Pancreas (tissue), 10 donors: ENCODE results near the gene SGMS2. TPM values are rescaled to one million over a fixed set of nuclear protein-coding genes. Genes with fewer than 3 reads are reported as not detected.
A peak's percentile ranks its signal among the peaks of the same experiment; 100 is the strongest.

Experiments used
- ATAC-seq, 4 donors: fragments of 200-7000 bp; cut with Tn5 transposase; one replicate each; pipeline versions ENCODE4 v1.8.0 to v1.9.1; 2020; ENCODE audit warnings: mild to moderate bottlenecking in 4 of 4, moderate library complexity in 4 of 4
- DNase-seq, 6 donors: peaks; one replicate each; pipeline ENCODE4 v3.0.0-alpha.2; 2020
- FAIRE-seq: peaks from 2 replicates; lab custom pipeline; 2012; peaks lifted over from hg19 to GRCh38; lab: Jason Lieb, UNC
- H3K27ac ChIP-seq, 4 donors: fragments of 200-600 bp; sonication (generic); 1 replicate in 3 of 4; 2 replicates in 1 of 4; pipeline versions ENCODE4 v1.5.0 to v1.8.0; 2020
- H3K27me3 ChIP-seq, 4 donors: fragments of 200-600 bp; one replicate each; pipeline ENCODE4 v1.8.0; 2021
- H3K36me3 ChIP-seq, 3 donors: fragments of 200-600 bp; sonication (generic) in 1 of 3; one replicate each; pipeline versions ENCODE4 v1.5.0 to v1.8.0; 2020 to 2021
- H3K4me1 ChIP-seq, 3 donors: fragments of 200-600 bp; one replicate each; pipeline ENCODE4 v1.8.0; 2021
- H3K4me3 ChIP-seq, 4 donors: fragments of 200-600 bp; sonication (generic) in 2 of 4; one replicate each; pipeline versions ENCODE4 v1.5.0 to v1.8.0; 2020 to 2021
- H3K9me3 ChIP-seq, 4 donors: fragments of 200-600 bp; one replicate each; pipeline ENCODE4 v1.8.0; 2021
- WGBS, 2 donors: extraction: QIAGEN DNeasy Blood & Tissue Kit; methylation state at CpG; one replicate each; pipeline ENCODE4 v1.1.7; 2013; 5-methylcytosine and 5-hydroxymethylcytosine counted together
- intact Hi-C, 3 donors: fragments of 100-400 bp; cut with DNase I; formaldehyde crosslinking; loops; one replicate each; pipeline versions ENCODE4 v1.11.1 to v1.14.2; 2022
- polyA plus RNA-seq, 2 donors: library from polyadenylated mRNA; stranded (reverse); fragments of 200-250 nt; gene quantifications; one replicate each; pipeline ENCODE4 v1.2.3, GENCODE V29; 2013
- total RNA-seq, 6 donors: library from RNA; stranded (reverse); fragmentation: NEBNext Ultra II Directional in 4 of 6; extraction: Animal tissue kit (Norgen Biotek cat#: 25700) in 4 of 6; gene quantifications; one replicate each; pipeline versions ENCODE4 v1.2.1 to v1.2.4, GENCODE V29; 2021 to 2023
- TF ChIP-seq, protein P1 (sequence below), 4 donors: fragments of 200-600 bp; sonication (generic) in 3 of 4; IDR thresholded peaks; one replicate each; pipeline versions ENCODE4 v1.5.0 to v1.8.0; 2021; ENCODE audit warnings: antibody characterized with exemption in 4 of 4
- donor health status: healthy with polysubstance abuse.
- donor health status: DM: no; HTN: no; CAD: no; lungs with moderate emphysema.
- donor health status: DM: no; HTN: no; CAD: no.
- donor health status: control.
- donor health status: control.
- donor health status: Bipolar disorder and iron deficiency.
- donor health status: DM: yes; HTN: yes; CAD: no.
- donor health status: DM: no; HTN: no; CAD: no.
- donor health status: DM: no; HTN: no; CAD: no.
- donor health status: DM: yes; HTN: yes; CAD: no.

The SGMS2 gene
- total and polyA plus RNA-seq, 8 donors = 1.6 to 25.4 (median 12.6) TPM

DNA sequence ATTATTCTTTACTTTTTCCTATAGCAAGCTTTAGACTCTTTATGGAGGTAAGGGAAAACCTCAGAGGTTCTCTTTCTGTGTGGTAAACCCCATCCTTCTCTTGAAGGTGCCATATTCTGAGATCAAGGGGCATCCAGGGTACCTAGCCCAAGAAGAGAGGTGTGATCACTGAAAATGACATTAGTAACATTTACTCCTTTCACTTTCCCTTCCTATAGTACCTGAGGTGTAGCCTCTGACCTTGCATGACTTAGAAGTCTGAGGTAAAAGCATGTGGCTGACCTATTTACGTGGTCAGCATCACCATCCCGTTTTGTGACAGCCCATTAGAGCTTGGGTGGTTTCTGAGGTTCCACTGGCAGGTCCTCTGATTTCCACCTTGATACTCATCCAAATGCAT, 25.7 kb downstream of the SGMS2 start:
- ATAC-seq = no peak
- WGBS, 2 donors = 79 to 91% methylated on average over 2 of the region's 2 CpGs
- Histone ChIP-seq H3K4me3 (no peak overlapping the region), H3K9me3 (no peaks in the 10 kb centered on the region), H3K27ac (no peak overlapping the region), H3K36me3 (no peaks in the 10 kb centered on the region), H3K27me3 (no peaks in the 10 kb centered on the region), H3K4me1 (peaks cover 0 to 9% (median 0%) of the 10 kb centered on the region in 3 donors)
- intact Hi-C loops = no loop called here
- TF ChIP-seq, protein P1, sequence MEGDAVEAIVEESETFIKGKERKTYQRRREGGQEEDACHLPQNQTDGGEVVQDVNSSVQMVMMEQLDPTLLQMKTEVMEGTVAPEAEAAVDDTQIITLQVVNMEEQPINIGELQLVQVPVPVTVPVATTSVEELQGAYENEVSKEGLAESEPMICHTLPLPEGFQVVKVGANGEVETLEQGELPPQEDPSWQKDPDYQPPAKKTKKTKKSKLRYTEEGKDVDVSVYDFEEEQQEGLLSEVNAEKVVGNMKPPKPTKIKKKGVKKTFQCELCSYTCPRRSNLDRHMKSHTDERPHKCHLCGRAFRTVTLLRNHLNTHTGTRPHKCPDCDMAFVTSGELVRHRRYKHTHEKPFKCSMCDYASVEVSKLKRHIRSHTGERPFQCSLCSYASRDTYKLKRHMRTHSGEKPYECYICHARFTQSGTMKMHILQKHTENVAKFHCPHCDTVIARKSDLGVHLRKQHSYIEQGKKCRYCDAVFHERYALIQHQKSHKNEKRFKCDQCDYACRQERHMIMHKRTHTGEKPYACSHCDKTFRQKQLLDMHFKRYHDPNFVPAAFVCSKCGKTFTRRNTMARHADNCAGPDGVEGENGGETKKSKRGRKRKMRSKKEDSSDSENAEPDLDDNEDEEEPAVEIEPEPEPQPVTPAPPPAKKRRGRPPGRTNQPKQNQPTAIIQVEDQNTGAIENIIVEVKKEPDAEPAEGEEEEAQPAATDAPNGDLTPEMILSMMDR (IDR thresholded peaks at IDR 0.05) = no peak
- FAIRE-seq = no peak
- DNase-seq = no peak

DNA sequence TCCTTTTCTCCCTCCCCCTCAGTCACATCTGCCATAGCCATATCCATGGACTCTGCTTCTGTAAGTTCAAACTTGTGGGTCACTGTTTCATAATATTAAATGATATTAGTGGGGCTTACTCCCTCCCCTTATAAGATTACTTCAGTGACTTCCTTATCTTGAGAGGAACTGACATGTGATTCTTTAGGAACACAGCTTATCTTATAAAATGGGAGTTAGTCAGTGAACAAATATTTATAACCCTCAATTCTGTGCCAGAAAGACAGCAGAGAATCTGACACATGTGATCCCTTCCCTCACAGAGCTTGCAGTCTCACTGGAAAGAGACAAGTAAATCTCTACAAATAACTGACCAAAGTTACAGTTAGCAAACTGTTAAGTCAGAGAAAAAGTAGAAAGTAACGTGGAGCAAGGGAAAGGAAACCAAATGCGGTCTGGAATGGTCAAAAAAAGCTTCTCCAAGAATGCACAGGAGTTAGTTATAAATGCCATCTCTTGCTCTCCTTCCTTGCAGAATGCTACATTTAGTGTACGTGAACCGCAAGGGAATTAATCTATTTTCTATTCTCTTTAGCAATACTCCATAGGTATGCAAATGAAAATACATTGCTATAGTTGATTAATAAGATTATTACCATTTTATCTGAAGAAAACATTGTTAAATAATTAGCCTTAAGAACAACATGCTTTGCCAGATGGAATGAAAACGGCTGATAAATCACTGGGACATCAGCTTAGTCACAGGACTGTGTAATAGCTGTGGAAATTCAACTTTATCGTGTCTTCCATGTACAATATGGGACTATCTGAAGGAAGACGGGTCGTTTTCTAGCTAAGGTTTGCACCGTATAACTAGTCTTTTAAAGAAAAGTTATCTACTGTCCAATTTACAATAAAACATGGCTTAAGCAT, 29.0 kb downstream of the SGMS2 start:
- WGBS, 2 donors = 81 to 83% methylated on average over 9 of the region's 9 CpGs
- DNase-seq (no peak), FAIRE-seq (no peak), ATAC-seq (peak; percentile 53 to 79 (median 66))
- TF ChIP-seq, protein P1 (IDR thresholded peaks at IDR 0.05) = no peak
- no peaks in the 10 kb centered on the region for H3K27me3 ChIP-seq
- H3K9me3 ChIP-seq = no peaks in the 10 kb centered on the region
- H3K4me3 ChIP-seq = no peak overlapping the region
- intact Hi-C loops = no loop called here
- peaks cover 0 to 9% (median 0%) of the 10 kb centered on the region in 3 donors for H3K4me1 ChIP-seq
- H3K36me3 ChIP-seq = no peaks in the 10 kb centered on the region
- no peak overlapping the region for H3K27ac ChIP-seq

DNA sequence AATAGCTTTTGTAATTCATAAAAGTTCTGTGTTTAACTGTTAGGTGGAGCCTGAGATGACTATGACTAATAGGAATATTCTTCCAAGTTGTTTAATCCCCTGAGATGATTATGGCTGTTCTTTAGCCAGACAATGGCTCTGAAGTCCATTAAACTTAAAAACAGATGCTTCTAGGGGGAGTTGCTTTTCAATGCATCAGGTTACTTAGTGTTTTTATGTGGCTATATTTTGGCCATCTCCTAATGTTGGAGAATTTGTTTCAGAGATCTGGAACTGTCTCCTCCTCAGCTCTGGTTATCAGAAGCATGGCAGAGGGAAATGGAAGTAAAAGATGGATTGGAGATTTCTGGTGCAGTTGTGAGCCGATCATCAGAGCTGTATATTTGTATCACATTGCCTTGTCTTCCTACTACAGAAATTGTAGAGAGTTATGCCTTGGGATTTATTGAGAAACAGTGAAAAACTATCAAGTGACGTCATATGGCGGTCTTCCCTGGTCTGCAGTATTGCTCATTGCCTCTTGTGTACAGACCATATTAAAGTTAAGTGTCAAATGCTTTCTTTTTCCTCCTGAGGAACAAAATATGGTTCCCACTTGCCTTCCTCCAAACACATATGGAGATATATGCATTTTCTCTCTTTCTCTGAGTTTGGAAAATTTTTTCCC, 29.8 kb downstream of the SGMS2 start:
- FAIRE-seq (no peak), DNase-seq (no peak), ATAC-seq (peak in 2 of 4 donors; percentile 28 to 40)
- intact Hi-C loops = no loop called here
- Histone ChIP-seq H3K27me3 (no peaks in the 10 kb centered on the region), H3K36me3 (no peaks in the 10 kb centered on the region), H3K4me3 (no peak overlapping the region), H3K4me1 (peaks cover 0 to 9% (median 0%) of the 10 kb centered on the region in 3 donors), H3K9me3 (no peaks in the 10 kb centered on the region), H3K27ac (no peak overlapping the region)
- WGBS, 2 donors = 91 to 94% methylated on average over 3 of the region's 3 CpGs
- TF ChIP-seq, protein P1 (IDR thresholded peaks at IDR 0.05) = no peak

DNA sequence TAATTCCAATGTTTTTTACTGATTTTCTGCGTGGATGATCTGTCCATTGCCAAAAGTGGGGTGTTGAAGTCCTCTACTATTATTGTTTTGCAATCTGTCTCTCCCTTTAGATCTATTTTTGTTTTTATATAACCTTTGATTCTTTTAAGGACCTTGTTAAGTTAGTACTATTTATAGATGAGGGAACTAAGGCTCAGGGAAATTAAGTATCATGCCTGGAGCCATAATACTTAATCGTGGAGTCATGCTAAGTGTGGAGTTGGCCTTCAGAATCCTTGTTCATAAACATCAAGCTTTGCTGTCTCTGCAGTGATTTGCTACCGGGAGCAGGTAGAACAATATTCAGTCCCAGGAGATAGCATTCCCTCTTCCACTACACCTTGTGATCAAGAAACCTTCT, 31.0 kb downstream of the SGMS2 start:
- intact Hi-C loops = no loop called here
- TF ChIP-seq, protein P1 (IDR thresholded peaks at IDR 0.05) = no peak
- Histone ChIP-seq H3K4me1 (peaks cover 0 to 9% (median 0%) of the 10 kb centered on the region in 3 donors), H3K27me3 (no peaks in the 10 kb centered on the region), H3K9me3 (no peaks in the 10 kb centered on the region), H3K4me3 (no peak overlapping the region), H3K27ac (no peak overlapping the region), H3K36me3 (no peaks in the 10 kb centered on the region)
- DNase-seq (no peak), FAIRE-seq (no peak), ATAC-seq (no peak)
- 62 to 68% methylated on average over 3 of the region's 3 CpGs for WGBS, 2 donors
